Measurements from ENCODE around the gene TMEM204.

DNA sequence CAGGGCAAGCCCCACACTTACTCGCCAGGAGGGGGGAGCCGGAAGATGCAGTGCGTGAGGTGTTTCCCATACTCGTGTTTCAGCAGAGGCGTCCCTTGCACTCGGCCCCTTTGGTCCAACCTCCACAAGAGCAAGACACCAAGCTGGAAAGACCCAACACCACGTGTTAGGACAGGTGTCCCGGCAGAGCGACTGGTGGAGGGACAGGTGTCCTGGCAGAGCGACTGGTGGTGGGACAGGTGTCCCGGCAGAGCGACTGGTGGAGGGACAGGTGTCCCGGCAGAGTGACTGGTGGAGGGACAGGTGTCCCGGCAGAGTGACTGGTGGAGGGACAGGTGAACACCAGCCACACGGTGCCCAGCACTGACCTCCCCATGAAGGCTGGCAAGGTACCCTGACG, 59.0 kb downstream of the TMEM204 start:
- TF ChIP-seq POLR2AphosphoS5 (IDR thresholded peaks at IDR 0.05) (no peak), EP300 (IDR thresholded peaks at IDR 0.05) (no peak), POLR2A (IDR thresholded peaks at IDR 0.05) (no peak)
- TF ChIP-seq, protein P1, sequence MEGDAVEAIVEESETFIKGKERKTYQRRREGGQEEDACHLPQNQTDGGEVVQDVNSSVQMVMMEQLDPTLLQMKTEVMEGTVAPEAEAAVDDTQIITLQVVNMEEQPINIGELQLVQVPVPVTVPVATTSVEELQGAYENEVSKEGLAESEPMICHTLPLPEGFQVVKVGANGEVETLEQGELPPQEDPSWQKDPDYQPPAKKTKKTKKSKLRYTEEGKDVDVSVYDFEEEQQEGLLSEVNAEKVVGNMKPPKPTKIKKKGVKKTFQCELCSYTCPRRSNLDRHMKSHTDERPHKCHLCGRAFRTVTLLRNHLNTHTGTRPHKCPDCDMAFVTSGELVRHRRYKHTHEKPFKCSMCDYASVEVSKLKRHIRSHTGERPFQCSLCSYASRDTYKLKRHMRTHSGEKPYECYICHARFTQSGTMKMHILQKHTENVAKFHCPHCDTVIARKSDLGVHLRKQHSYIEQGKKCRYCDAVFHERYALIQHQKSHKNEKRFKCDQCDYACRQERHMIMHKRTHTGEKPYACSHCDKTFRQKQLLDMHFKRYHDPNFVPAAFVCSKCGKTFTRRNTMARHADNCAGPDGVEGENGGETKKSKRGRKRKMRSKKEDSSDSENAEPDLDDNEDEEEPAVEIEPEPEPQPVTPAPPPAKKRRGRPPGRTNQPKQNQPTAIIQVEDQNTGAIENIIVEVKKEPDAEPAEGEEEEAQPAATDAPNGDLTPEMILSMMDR (IDR thresholded peaks at IDR 0.05) = no peak
